GM19023 (cell line): ENCODE measurements around the gene OTUD4.
A peak's percentile ranks its signal among the peaks of the same experiment; 100 is the strongest.

Experiments
- ATAC-seq: cut with Tn5 transposase; IDR thresholded peaks from one replicate; pipeline ENCODE4 v1.9.1; 2021; ENCODE audit warnings: mild to moderate bottlenecking, moderate library complexity; ENCODE audit not compliant: unreplicated experiment

The OTUD4 gene

GRCh38 chr4:145130788-145131399 is 49.5 kb downstream of the OTUD4 start:
- ATAC-seq, result no peak

DNA sequence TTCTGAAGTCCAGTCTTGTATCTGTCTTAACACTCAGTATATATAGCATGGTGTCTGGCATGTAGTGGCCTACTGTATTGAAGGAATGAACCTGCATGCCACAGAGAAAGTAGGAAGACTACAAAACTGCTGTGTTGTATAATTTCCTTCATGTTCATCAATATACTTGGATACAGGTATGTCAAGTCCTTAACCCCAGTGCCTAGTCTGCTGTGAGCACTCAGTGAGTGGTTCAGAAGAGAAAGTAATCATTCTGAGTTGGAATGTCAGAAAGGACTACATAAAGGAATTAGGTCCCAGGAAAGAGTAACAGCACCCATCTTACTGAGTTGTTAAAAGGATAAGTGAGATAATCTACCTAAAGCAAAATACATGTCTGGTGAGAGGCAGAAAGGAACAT is 50.3 kb downstream of the OTUD4 start:
- ATAC-seq, result no peak

DNA sequence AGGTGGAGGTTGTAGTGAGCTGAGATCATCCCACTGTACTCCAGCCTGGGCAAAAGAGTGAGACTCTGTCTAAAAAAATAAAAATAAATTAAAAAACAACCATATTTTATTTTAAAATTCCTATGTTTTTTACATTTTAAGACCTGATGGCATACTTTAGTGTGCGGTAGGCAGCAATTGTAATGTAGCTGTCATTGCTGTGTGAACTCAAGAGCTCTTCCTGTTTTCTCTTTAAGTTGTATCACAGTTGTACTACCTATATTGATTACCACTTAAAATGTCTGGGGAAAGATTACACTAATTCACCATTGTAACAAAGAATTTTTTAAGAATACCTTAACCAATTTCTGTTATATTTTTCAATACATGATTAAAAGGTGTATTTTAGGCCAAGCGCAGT is 55.0 kb downstream of the OTUD4 start:
- ATAC-seq, result no peak

- ATAC-seq, result no peak
Observed at GRCh38 chr4:145108128-145108527, 72.3 kb downstream of the OTUD4 start.

GRCh38 chr4:145107126-145107525 is 73.3 kb downstream of the OTUD4 start:
- ATAC-seq, result no peak

GRCh38 chr4:145103496-145103895 is 76.9 kb downstream of the OTUD4 start:
- ATAC-seq, result no peak

DNA sequence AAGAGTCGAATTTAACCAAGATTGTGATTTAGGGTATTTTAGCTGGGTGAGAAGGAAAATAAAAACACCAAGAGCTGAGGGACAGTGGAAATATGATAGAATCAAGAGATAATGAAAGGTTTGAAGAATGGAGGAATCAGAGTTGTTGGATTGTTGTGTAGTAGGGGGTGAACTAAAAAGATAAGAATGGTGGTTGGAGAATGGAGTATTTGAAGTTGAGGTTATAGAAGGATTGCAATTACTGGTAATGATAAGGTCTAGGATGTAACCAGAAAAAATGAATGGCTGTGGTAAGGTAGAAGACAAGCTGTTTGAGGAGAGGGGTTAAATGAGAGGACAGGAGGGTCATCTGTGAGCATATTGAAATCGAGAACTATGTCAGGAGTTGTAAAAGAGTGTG is 77.8 kb downstream of the OTUD4 start:
- ATAC-seq, result no peak

DNA sequence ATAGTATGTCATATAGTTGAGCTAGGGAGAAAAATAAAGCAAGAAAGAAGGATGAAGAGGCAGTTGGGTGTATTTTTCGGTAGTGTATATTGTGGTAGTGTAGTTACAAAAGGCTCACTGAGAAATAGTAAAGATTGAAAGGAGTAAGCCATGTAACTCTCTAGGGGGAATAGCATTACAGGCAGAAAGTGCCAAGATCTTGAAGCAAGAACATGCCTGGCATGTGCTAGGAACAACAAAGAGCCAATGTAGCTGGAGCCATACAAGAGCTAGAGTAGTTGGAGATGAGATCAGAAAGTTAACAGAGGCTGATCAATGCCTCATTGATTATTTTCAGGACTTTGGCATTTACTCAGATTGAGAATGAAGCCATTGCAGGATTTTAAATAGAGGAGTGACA is 79.3 kb downstream of the OTUD4 start:
- no peak for ATAC-seq

- no peak for ATAC-seq
Observed at GRCh38 chr4:145099653-145100052, 80.7 kb downstream of the OTUD4 start.

DNA sequence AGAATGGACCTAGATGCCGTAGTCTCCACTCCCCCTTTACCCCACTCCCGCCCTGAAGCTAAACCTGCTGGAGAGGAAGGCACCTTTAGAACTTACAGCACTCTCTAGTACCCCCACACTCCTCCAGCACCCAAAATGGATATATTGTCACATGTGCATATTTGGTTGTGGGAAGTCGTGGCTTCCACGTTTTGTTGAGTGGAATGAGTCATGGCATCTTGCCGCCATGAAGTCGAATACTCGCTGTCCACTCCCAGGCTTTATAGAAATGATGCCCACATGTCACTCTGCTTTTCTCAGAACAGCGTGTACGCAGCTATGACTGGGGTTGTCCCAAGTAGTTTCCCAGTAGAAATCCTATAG is 81.7 kb downstream of the OTUD4 start:
- peak; percentile 10 for ATAC-seq

- ATAC-seq, result peak; percentile 82
Observed at GRCh38 chr4:145097821-145098674, 82.3 kb downstream of the OTUD4 start, which contains the start of the genes ABCE1 and ANAPC10. ABCE1 (plus strand) TSS chr4:145098311; CDS start chr4:145104413, 6,102 bp downstream. ANAPC10 (minus strand) TSS chr4:145098196; CDS start chr4:145096099, 2,097 bp downstream.

DNA sequence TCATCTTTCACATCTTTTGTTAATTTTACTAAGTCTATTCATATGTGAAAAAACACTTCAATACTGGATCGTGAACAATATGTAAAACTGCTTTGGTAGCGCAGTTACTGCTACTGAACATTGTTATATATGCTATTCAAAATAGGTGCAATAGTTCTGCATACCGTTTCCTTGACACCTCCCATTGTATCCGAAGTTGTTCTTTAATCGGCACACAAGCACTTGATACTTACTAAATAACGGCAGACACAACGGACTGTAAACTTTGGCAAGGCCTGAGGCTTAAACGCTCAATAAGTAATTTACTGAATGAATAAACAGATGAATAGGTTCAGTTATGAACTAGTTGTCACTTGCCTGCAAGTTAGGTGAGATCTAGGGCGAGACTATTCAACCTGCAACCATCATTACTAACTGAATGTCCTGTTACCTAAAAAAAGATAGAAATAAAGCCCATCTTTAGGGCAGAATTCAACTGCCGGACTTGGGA is 83.0 kb downstream of the OTUD4 start:
- peak; percentile 0 for ATAC-seq

GRCh38 chr4:145093638-145094037 is 86.8 kb downstream of the OTUD4 start:
- no peak for ATAC-seq

GRCh38 chr4:145090380-145090779 is 90.0 kb downstream of the OTUD4 start:
- no peak for ATAC-seq

- ATAC-seq, result no peak
Observed at GRCh38 chr4:145083891-145084605, 96.3 kb downstream of the OTUD4 start.
